T-helper 1 cell treated with Interleukin-12 subunit alpha and Interleukin-12 subunit beta and Interleukin-4 antibody, amounts not matched to agents 30 μg/mL and 1 μg/mL, for 36 hours (primary cell): ENCODE data around the gene ABCG2.

Experiments used
- H3K27ac Mint-ChIP-seq: one replicate; pipeline ENCODE4 v1.8.0; 2021; ENCODE audit warnings: mild to moderate bottlenecking, mixed read lengths
- H3K27me3 Mint-ChIP-seq: one replicate; pipeline ENCODE4 v1.8.0; 2021; ENCODE audit warnings: low read depth, mixed read lengths
- H3K36me3 Mint-ChIP-seq: one replicate; pipeline ENCODE4 v1.8.0; 2021; ENCODE audit warnings: low read depth, mixed read lengths
- H3K4me1 Mint-ChIP-seq: one replicate; pipeline ENCODE4 v1.8.0; 2021; ENCODE audit warnings: low read depth, mixed read lengths
- H3K4me3 Mint-ChIP-seq: one replicate; pipeline ENCODE4 v1.8.0; 2021; ENCODE audit warnings: mild to moderate bottlenecking, moderate library complexity, mixed read lengths
- H3K9me3 Mint-ChIP-seq: one replicate; pipeline ENCODE4 v1.8.0; 2021; ENCODE audit warnings: mixed read lengths

The ABCG2 gene

DNA sequence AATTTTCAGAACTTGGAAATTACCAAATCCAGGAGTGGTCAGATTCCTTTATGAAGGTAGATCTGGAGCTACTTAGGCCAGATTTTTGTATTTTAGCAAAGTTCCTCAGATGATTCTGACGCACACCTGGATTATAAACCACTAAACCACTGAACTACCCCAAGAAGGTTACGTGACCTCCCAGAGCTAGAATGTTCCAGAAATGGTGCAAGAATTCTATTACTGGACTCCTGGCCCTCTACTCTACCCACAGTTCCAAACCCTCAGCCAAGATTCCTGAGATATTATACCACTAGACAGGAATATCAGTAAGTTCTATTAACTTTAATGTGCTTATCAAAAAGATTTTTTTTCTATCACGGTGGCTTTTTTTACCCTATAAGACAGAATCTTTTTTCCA is 67.1 kb downstream of the ABCG2 start:
- H3K4me1 Mint-ChIP-seq: no peaks in the 10 kb centered on the region
- no peaks in the 10 kb centered on the region for H3K9me3 Mint-ChIP-seq
- H3K36me3 Mint-ChIP-seq: no peaks in the 10 kb centered on the region
- H3K4me3 Mint-ChIP-seq: no peak overlapping the region
- no peak overlapping the region for H3K27ac Mint-ChIP-seq
- peaks cover 14% of the 10 kb centered on the region for H3K27me3 Mint-ChIP-seq

DNA sequence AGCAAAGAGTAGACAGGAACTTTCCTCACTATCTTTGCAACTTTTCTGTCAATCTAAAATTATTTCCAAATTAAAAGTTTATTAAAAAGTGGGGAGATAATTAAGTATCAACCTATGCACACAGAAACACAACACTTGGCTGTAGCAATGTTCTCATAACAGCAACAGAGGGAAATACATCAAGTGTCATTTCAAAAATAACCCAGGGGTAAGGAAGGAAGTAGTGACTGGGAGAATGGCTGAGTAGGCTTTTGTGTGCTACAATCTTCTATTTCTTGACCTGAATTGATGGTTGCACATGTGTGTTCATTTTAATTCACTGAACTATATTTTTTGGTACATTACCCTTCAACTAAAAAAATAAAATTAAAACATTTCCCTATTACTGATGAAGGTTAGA is 67.5 kb downstream of the ABCG2 start:
- H3K9me3 Mint-ChIP-seq: no peaks in the 10 kb centered on the region
- peaks cover 14% of the 10 kb centered on the region for H3K27me3 Mint-ChIP-seq
- no peak overlapping the region for H3K4me3 Mint-ChIP-seq

DNA sequence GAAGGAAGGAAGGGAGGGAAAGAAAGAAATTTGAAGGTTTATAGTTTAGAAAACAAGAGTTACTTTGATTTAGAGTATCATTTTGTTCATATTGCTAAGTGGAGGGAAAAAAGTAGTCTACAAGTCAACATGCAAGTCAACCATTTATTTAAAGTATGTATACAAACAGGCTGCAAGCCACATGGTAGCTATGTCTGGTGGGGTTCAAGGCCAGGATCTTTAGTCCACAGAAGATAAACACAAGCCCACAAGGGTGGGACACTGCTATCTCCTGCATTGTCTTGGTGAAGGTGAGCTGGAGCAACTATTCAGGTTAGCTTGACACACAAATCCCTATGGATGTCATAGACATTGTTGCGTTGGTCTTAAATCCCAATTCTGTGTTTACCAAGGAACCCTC is 71.4 kb downstream of the ABCG2 start:
- H3K27ac Mint-ChIP-seq: no peak overlapping the region
- H3K27me3 Mint-ChIP-seq: peaks cover 8% of the 10 kb centered on the region
- H3K36me3 Mint-ChIP-seq: no peaks in the 10 kb centered on the region

More for the DNA sequence above, 67.5 kb downstream of the ABCG2 start:
- H3K36me3 Mint-ChIP-seq: no peaks in the 10 kb centered on the region
- no peak overlapping the region for H3K27ac Mint-ChIP-seq
- H3K4me1 Mint-ChIP-seq: no peaks in the 10 kb centered on the region

DNA sequence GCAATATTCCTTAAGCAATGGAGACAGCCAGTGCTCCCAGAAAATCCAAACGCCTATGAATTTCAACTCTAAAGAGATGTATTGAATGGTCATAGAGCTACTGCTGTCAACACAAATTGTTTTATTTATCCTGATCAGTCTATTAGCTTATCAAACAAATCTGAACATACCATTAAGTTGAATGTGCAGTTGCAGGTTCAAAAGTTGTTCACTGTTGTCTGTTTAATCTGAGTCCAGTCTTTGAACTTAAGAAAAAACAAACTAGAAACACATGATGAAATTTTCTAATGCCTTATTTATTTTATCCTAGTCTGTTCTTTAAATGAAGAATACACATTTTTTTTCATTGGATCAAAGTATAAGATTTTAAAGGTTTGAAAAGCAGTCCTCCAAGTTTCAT is 77.8 kb downstream of the ABCG2 start:
- Mint-ChIP-seq H3K9me3 (no peaks in the 10 kb centered on the region), H3K4me3 (no peak overlapping the region), H3K27me3 (no peaks in the 10 kb centered on the region), H3K36me3 (peaks cover 4% of the 10 kb centered on the region), H3K4me1 (no peaks in the 10 kb centered on the region), H3K27ac (no peak overlapping the region)

More for the DNA sequence above, 71.4 kb downstream of the ABCG2 start:
- no peaks in the 10 kb centered on the region for H3K9me3 Mint-ChIP-seq
- no peaks in the 10 kb centered on the region for H3K4me1 Mint-ChIP-seq
- H3K4me3 Mint-ChIP-seq: no peak overlapping the region

DNA sequence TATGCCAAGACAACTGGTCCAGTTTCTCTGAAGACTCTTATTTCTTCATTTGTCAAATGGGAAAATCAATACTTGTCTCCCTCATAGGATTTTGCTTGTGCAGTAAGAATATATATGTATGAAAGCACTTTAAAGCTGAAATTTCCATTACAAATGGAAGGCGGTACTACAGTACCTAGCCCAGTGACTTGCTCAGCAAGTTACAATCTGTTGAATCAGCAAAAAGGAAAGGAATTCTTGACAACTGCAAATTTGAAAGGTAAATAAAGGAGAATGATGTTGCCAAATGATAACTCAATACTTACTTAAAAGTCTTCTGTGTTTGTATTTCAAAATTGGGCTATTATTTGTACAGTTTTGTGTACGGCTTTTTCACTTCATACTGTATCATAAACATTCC is 79.9 kb downstream of the ABCG2 start:
- Mint-ChIP-seq H3K9me3 (no peaks in the 10 kb centered on the region), H3K4me1 (no peaks in the 10 kb centered on the region), H3K4me3 (no peak overlapping the region), H3K27me3 (no peaks in the 10 kb centered on the region), H3K36me3 (peaks cover 10% of the 10 kb centered on the region), H3K27ac (no peak overlapping the region)

DNA sequence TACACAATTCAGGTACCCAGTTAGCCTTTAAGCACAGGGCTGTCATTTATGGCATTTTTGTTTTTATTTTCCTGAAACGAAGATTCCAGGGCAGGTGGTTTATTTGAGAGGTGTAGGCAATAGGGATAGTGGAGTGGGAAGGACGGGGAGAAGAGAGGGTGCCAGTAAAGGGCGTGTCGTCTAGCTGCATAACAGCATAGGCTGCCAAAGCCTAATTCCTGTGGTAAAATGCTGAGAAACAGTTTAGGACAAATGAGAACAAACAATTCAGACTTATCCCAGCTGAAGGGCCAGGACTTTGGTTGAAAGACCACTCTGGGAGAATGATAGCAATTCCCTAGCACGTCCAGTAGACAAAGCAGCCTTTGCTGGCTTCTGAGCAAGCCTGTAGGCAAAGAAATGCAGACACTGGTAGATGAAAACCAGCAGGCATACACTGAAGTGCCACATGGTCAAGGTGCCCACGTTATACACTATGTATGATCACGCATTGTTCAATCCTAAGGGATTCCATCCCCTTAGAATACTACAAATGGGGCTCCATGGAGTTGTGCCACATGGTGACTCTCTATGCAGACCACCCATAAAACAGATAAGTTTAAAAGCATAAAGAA is 80.4 kb downstream of the ABCG2 start:
- H3K4me1 Mint-ChIP-seq: no peaks in the 10 kb centered on the region
- no peak overlapping the region for H3K27ac Mint-ChIP-seq
- H3K4me3 Mint-ChIP-seq: no peak overlapping the region
- no peaks in the 10 kb centered on the region for H3K27me3 Mint-ChIP-seq
- no peaks in the 10 kb centered on the region for H3K9me3 Mint-ChIP-seq
- peaks cover 10% of the 10 kb centered on the region for H3K36me3 Mint-ChIP-seq

DNA sequence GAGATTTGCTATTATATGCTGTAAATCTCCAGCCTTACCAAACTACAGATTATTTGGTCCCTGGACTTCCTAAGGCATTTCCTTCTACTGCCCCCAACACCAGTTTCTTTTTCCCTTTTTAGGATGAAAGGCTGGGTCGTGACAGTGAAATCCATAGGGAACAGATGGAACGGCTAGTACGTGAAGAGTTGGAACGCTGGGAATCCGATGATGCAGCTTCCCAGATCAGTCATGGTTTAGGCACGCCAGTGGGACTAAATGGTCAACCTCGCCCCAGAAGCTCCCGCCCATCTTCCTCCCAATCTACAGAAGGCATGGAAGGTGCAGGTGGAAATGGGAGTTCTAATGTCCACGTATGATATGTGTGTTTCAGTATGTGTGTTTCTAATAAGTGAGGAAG is 83.1 kb downstream of the ABCG2 start:
- H3K36me3 Mint-ChIP-seq: peaks cover 26% of the 10 kb centered on the region
- H3K4me3 Mint-ChIP-seq: no peak overlapping the region
- H3K4me1 Mint-ChIP-seq: no peaks in the 10 kb centered on the region
- H3K27ac Mint-ChIP-seq: no peak overlapping the region
- H3K9me3 Mint-ChIP-seq: peaks cover 9% of the 10 kb centered on the region
- no peaks in the 10 kb centered on the region for H3K27me3 Mint-ChIP-seq

DNA sequence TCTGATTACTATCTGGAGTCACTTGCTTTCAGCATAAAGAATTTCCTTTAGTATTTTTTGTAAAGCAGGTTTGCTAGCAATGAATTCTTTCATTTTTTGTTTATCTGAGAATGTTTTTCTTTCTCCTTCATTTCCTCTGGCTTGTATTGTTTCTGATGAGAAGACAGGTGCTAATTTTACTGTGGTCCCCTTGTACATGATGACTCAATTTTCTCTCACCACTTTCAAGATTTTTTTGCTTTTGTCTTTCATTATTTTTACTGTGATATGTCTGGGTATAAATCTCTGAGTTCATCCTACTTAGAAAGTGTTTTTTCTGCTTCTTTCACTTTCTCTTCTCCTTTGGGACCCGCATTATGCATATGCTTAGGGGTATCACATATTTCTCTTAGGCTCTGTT is 88.4 kb downstream of the ABCG2 start:
- H3K9me3 Mint-ChIP-seq: peaks cover 16% of the 10 kb centered on the region
- H3K27me3 Mint-ChIP-seq: no peaks in the 10 kb centered on the region
- peaks cover 4% of the 10 kb centered on the region for H3K4me1 Mint-ChIP-seq
- peaks cover 55% of the 10 kb centered on the region for H3K36me3 Mint-ChIP-seq
- H3K4me3 Mint-ChIP-seq: no peak overlapping the region
- H3K27ac Mint-ChIP-seq: no peak overlapping the region

DNA sequence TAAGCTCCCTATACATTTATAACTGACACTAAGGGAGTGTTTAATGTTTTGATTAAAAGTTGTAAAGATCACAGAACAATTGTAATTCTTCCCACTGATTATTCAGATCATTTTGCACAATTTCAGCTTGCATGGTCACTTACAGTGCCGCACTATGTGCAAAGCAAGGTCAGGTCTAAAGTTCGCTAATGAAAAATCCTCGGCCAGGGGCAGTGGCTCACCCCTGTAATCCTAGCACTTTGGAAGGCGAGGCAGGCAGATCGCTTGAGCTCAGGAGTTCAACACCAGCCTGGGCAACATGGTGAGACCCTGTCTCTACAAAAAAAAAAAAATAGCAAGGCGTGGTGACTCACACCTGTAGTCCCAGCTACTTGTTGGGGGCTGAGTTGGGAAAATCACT is 94.0 kb downstream of the ABCG2 start:
- Mint-ChIP-seq H3K27me3 (no peaks in the 10 kb centered on the region), H3K27ac (no peak overlapping the region), H3K4me1 (no peaks in the 10 kb centered on the region), H3K36me3 (peaks cover 29% of the 10 kb centered on the region), H3K9me3 (peaks cover 7% of the 10 kb centered on the region), H3K4me3 (no peak overlapping the region)

DNA sequence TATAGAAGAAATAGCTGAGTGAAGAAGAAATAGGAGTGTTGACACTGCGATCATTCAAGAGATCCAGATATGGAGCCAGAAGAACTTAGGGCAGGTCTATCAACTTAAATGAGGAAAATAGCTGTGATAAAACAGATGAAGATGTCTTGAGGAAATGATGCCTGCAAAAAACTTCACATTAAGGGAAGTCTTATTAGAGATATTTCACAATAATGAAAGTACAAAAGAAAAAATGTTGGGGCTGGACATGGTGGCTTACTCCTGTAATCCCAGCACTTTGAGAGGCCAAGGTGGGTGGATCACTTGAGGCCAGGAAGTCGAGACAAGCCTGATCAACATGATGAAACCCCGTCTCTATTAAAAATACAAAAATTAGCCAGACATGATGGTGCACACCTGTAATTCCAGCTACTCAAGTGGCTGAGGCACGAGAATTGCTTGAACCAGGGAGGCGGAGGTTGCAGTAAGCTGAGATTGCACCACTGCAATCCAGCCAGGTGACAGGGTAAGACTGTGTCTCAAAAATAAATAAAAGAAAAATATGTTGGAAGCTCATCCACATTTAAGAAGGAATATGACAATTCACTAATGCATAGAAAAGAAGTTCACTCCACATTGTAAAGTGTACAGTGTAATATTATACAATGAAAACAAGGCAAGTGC is 94.7 kb downstream of the ABCG2 start:
- no peak overlapping the region for H3K4me3 Mint-ChIP-seq
- no peaks in the 10 kb centered on the region for H3K4me1 Mint-ChIP-seq
- H3K9me3 Mint-ChIP-seq: peaks cover 3% of the 10 kb centered on the region
- H3K36me3 Mint-ChIP-seq: peaks cover 26% of the 10 kb centered on the region
- H3K27ac Mint-ChIP-seq: no peak overlapping the region
- no peaks in the 10 kb centered on the region for H3K27me3 Mint-ChIP-seq

DNA sequence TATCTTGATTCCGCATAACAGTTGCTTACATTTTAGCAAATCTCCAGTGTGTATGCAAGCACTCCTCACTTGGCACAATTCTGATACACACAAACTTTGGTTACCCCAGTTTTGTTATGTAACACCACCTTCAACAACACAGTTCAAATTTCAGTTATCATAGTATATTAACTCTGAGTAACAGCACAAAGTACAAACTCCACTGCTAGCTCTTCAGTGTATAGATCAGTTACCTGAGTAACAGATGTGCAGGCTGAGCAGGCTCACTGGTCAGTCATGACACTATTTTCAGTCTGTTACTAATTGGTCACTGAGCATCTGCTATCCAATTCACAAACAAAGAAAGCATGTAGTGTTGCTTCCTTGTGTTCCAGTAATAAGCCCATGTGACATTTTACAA is 95.6 kb downstream of the ABCG2 start:
- H3K27ac Mint-ChIP-seq: no peak overlapping the region
- peaks cover 19% of the 10 kb centered on the region for H3K36me3 Mint-ChIP-seq
- no peaks in the 10 kb centered on the region for H3K4me1 Mint-ChIP-seq
- H3K4me3 Mint-ChIP-seq: no peak overlapping the region
- no peaks in the 10 kb centered on the region for H3K27me3 Mint-ChIP-seq
- no peaks in the 10 kb centered on the region for H3K9me3 Mint-ChIP-seq

DNA sequence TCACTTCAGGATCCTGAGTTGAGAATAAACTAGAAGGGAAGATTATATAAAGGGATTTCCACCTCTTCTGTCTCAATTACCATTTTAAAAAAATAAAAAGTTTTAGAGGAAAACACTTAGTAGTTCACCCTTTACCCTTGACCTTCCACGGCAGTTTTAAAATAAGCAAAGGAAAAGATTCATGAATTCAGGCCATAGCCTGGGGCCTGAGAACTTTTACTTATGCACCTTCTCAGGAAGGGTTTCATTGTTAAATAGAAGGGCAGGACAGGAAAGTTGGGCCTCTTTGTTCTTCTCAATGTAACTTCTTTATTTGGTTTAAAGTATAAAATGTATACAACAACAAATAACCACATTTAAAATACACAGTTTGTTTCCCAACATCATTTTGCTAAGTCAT is 96.1 kb downstream of the ABCG2 start:
- Mint-ChIP-seq H3K4me1 (no peaks in the 10 kb centered on the region), H3K9me3 (no peaks in the 10 kb centered on the region), H3K36me3 (peaks cover 14% of the 10 kb centered on the region), H3K27me3 (no peaks in the 10 kb centered on the region), H3K27ac (no peak overlapping the region), H3K4me3 (no peak overlapping the region)

DNA sequence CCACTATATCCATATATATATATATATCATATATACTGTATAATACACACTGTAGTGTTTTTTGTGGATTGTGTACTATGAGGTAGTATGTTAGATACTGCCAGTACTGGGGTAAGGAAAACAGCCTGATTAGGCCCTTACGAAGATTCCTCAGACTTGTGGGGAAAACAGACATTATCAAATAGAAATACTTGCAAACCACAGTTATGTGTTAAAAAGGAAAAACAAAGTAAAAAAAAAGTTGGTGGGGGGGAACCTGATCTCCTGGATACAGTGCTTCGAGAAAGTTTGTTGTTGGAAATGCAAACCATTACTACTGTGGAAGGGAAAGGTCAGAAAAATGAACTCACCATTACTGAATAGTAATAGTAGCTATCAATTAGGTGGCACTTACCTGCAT is 98.0 kb downstream of the ABCG2 start:
- H3K27ac Mint-ChIP-seq: no peak overlapping the region
- no peaks in the 10 kb centered on the region for H3K4me1 Mint-ChIP-seq
- no peaks in the 10 kb centered on the region for H3K9me3 Mint-ChIP-seq
- no peak overlapping the region for H3K4me3 Mint-ChIP-seq
- H3K36me3 Mint-ChIP-seq: peaks cover 6% of the 10 kb centered on the region
- no peaks in the 10 kb centered on the region for H3K27me3 Mint-ChIP-seq

DNA sequence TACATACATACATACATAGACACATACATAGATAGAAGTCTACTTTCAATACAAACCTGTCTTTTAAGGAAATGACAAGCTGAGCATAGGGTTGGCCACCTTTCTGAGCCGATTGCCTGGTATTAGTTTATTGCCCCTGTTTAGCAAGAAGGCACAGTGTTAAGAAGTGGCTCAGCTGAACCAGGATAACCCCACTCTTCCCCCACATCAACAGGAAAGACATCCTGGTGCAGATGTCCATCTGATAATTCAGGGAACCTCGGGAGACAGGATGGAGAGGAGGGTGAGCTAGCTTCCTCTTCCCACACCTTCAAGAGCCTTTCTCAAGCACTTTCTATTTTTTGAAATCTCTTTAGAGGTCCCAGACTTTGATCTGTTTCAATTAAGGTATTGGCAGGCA is 98.7 kb downstream of the ABCG2 start:
- H3K36me3 Mint-ChIP-seq: peaks cover 6% of the 10 kb centered on the region
- no peak overlapping the region for H3K4me3 Mint-ChIP-seq
- H3K27ac Mint-ChIP-seq: no peak overlapping the region
- H3K9me3 Mint-ChIP-seq: no peaks in the 10 kb centered on the region
- H3K27me3 Mint-ChIP-seq: no peaks in the 10 kb centered on the region
- no peaks in the 10 kb centered on the region for H3K4me1 Mint-ChIP-seq

DNA sequence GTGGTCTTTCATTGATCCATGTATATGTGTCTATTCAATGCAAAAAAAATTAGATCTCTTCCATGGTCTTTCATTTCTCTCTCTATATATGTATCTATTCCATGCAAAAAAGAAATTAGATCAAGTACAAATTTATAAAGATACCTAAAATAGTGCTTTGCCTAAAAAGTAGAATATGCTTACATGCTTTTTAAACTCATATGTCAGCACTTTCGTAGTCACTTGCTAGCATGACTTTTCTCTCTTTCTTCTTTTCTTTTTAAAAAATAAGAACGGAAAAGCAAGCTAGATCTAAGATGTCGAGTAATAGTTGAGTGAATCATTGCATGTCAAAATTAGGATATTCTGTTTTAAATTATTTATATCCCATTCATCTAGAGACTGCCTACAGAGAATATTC is 100.1 kb downstream of the ABCG2 start:
- Mint-ChIP-seq H3K36me3 (peaks cover 6% of the 10 kb centered on the region), H3K27ac (no peak overlapping the region), H3K4me3 (no peak overlapping the region), H3K27me3 (no peaks in the 10 kb centered on the region), H3K4me1 (no peaks in the 10 kb centered on the region), H3K9me3 (no peaks in the 10 kb centered on the region)
